ENCODE results near the gene CNGB1.

DNA sequence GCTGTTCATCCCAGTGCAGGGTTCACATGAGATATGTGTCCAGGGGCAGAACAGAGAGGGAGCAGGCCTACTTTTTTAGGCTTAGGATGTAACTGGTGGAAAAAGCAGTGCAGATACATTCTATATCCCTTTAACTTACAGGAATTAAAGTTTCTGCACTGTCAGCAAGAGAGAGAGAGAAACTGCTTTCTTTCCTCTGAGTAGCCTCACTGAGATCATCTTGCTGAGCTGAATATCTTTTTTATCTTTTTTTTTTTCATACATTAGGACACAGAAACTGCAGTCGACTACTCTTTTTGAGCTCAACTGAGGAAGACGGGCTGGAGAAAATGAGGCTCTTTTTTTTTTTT lies 50.1 kb downstream of the CNGB1 start:
- no peak for TF ChIP-seq CTCF (conservative IDR thresholded peaks at IDR 0.05; ENCODE audit: low read length)
- no peak for TF ChIP-seq EZH2phosphoT487 (IDR thresholded peaks at IDR 0.05; ENCODE audit: borderline replicate concordance, low read depth, low read length)

All from OCI-LY7 (cell line).